GM21526 (cell line): ENCODE data around the gene PDE11A.

Experiments used
- ATAC-seq: cut with Tn5 transposase; IDR thresholded peaks from one replicate; pipeline ENCODE4 v1.9.1; 2021; ENCODE audit warnings: moderate library complexity; ENCODE audit not compliant: unreplicated experiment, low FRiP score

PDE11A gene

GRCh38 chr2:177733322-177733855 lies 339.2 kb downstream of the PDE11A start:
- ATAC-seq, result no peak

GRCh38 chr2:177731384-177731783 lies 341.2 kb downstream of the PDE11A start:
- ATAC-seq, result no peak

GRCh38 chr2:177730792-177731191 lies 341.8 kb downstream of the PDE11A start:
- no peak for ATAC-seq

- no peak for ATAC-seq
Measured at GRCh38 chr2:177730363-177730762, 342.2 kb downstream of the PDE11A start.

- ATAC-seq, result no peak
Measured at GRCh38 chr2:177728920-177729319, 343.7 kb downstream of the PDE11A start.

GRCh38 chr2:177728399-177728765 lies 344.2 kb downstream of the PDE11A start:
- ATAC-seq, result no peak

GRCh38 chr2:177727577-177728398 lies 344.8 kb downstream of the PDE11A start:
- ATAC-seq, result no peak

GRCh38 chr2:177726931-177727348 lies 345.6 kb downstream of the PDE11A start:
- no peak for ATAC-seq

GRCh38 chr2:177724398-177725287 lies 347.9 kb downstream of the PDE11A start:
- no peak for ATAC-seq

- ATAC-seq, result no peak
Measured at GRCh38 chr2:177723235-177723634, 349.3 kb downstream of the PDE11A start.

- ATAC-seq, result no peak
Measured at GRCh38 chr2:177721818-177722567, 350.6 kb downstream of the PDE11A start.

- no peak for ATAC-seq
Measured at GRCh38 chr2:177721087-177721486, 351.5 kb downstream of the PDE11A start.

- ATAC-seq, result no peak
Measured at GRCh38 chr2:177717831-177718618, 354.6 kb downstream of the PDE11A start.

GRCh38 chr2:177716484-177716883 lies 356.1 kb downstream of the PDE11A start:
- no peak for ATAC-seq

- ATAC-seq, result no peak
Measured at GRCh38 chr2:177715771-177716170, 356.8 kb downstream of the PDE11A start.

GRCh38 chr2:177714704-177715103 lies 357.9 kb downstream of the PDE11A start:
- ATAC-seq, result no peak

- no peak for ATAC-seq
Measured at GRCh38 chr2:177712462-177712861, 360.1 kb downstream of the PDE11A start.

- ATAC-seq, result no peak
Measured at GRCh38 chr2:177711483-177712265, 360.9 kb downstream of the PDE11A start.

- ATAC-seq, result no peak
Measured at GRCh38 chr2:177710889-177711288, 361.7 kb downstream of the PDE11A start.
